A549 (cell line): ENCODE data around the gene LY6G6C. TPM values are rescaled to one million over a fixed set of nuclear protein-coding genes. Genes with fewer than 3 reads are reported as not detected.

Experiments
- ATAC-seq, 2 experiments: fragments of 200-7000 bp in 1 of 2; fragments of >200 bp in 1 of 2; cut with Nextera tagmentation in 1 of 2; cut with Tn5 transposase in 1 of 2; 3 replicates each; pipeline versions ENCODE4 v1.8.0 to v1.9.1; 2018 to 2020; ENCODE audit warnings: mild to moderate bottlenecking in 1 of 2, moderate library complexity in 1 of 2
- CTCF ChIA-PET: fragments of 300-600 bp; sonication (Branson Sonifier 250); formaldehyde crosslinking; extraction: SDS; loops from one replicate; lab custom pipeline; 2021; ENCODE audit warnings: antibody characterized with exemption, inconsistent platforms; lab: Yijun Ruan, JAX
- POLR2A ChIA-PET: fragments of 350-600 bp; formaldehyde crosslinking; extraction: SDS; loops from one replicate; lab custom pipeline; 2021; ENCODE audit warnings: antibody characterized with exemption, inconsistent platforms; lab: Yijun Ruan, JAX
- DNase-seq, 2 experiments: peaks; one replicate each; pipeline versions ENCODE4 v3.0.0 to v3.0.0-alpha.2; 2011 to 2016; ENCODE audit warnings: low read depth in 1 of 2, low spot score in 1 of 2
- FAIRE-seq: peaks from 2 replicates; lab custom pipeline; 2011; peaks lifted over from hg19 to GRCh38; lab: Jason Lieb, UNC
- H3K27ac ChIP-seq, 2 experiments: fragments of >200 bp; sonication (Bioruptor Twin); formaldehyde crosslinking; 3 replicates each; pipeline ENCODE4 v1.5.1; 2016 to 2017
- H3K4me1 ChIP-seq: fragments of >200 bp; sonication (Bioruptor Twin); formaldehyde crosslinking; 3 replicates; pipeline ENCODE4 v1.6.1; 2016
- H3K4me2 ChIP-seq: fragments of >200 bp; sonication (Bioruptor Twin); formaldehyde crosslinking; 3 replicates; pipeline ENCODE4 v1.6.1; 2016
- H3K4me3 ChIP-seq: fragments of >200 bp; sonication (Bioruptor Twin); formaldehyde crosslinking; 3 replicates; pipeline ENCODE4 v1.5.1; 2016
- H3K9me3 ChIP-seq: fragments of >200 bp; sonication (Bioruptor Twin); formaldehyde crosslinking; 3 replicates; pipeline ENCODE4 v1.6.1; 2016
- BCL3 ChIP-seq: fragments of >200 bp; sonication (Bioruptor Twin); formaldehyde crosslinking; IDR thresholded peaks from 3 replicates; pipeline ENCODE4 v1.6.1; 2016
- CBX2 ChIP-seq: fragments of 200-600 bp; sonication (generic); IDR thresholded peaks from 2 replicates; pipeline ENCODE4 v1.6.1; 2016; ENCODE audit warnings: low read depth, mild to moderate bottlenecking, borderline replicate concordance
- CHD4 ChIP-seq: fragments of 200-600 bp; sonication (generic); IDR thresholded peaks from 2 replicates; pipeline ENCODE4 v1.6.1; 2016; ENCODE audit warnings: antibody characterized with exemption, mild to moderate bottlenecking, borderline replicate concordance
- E2F6 ChIP-seq: IDR thresholded peaks from 2 replicates; pipeline ENCODE4 v1.6.1; 2012; ENCODE audit warnings: low read depth, borderline replicate concordance
- EHF ChIP-seq: fragments of 250-450 bp; sonication (Bioruptor Pico); IDR thresholded peaks from 2 replicates; pipeline ENCODE4 v1.5.0; 2020; ENCODE audit warnings: mild to moderate bottlenecking
- EHMT2 ChIP-seq: fragments of 200-600 bp; sonication (generic); IDR thresholded peaks from 2 replicates; pipeline ENCODE4 v1.6.1; 2016; ENCODE audit warnings: antibody characterized with exemption, low read depth, mild to moderate bottlenecking, moderate library complexity
- ELK1 ChIP-seq: fragments of 150-350 bp; IDR thresholded peaks from 2 replicates; pipeline ENCODE4 v1.6.1; 2014; ENCODE audit warnings: low read depth, mild to moderate bottlenecking, low read length
- ESRRA ChIP-seq: fragments of 150-350 bp; IDR thresholded peaks from 2 replicates; pipeline ENCODE4 v1.6.1; 2014; ENCODE audit warnings: mild to moderate bottlenecking, low read length, borderline replicate concordance
- FOSB ChIP-seq: fragments of 250-450 bp; sonication (Bioruptor Pico); IDR thresholded peaks from 2 replicates; pipeline ENCODE4 v1.5.0; 2020; ENCODE audit warnings: mild to moderate bottlenecking, moderate library complexity
- FOSL2 ChIP-seq, 2 experiments: fragments of 450-650 bp in 1 of 2; fragments of >200 bp in 1 of 2; sonication (Bioruptor Twin) in 1 of 2; formaldehyde crosslinking; IDR thresholded peaks; 2 replicates each; pipeline versions ENCODE4 v1.5.0 to v1.6.1; 2016 to 2020; ENCODE audit warnings: mild to moderate bottlenecking in 1 of 2, moderate library complexity in 1 of 2
- HOXA7 ChIP-seq: fragments of 250-450 bp; sonication (Bioruptor Pico); IDR thresholded peaks from 2 replicates; pipeline ENCODE4 v1.5.0; 2020; ENCODE audit warnings: mild to moderate bottlenecking, moderate library complexity
- JUNB ChIP-seq: fragments of >200 bp; sonication (Bioruptor Twin); formaldehyde crosslinking; IDR thresholded peaks from 2 replicates; pipeline ENCODE4 v1.6.1; 2016
- MAFK ChIP-seq: fragments of 450-650 bp; IDR thresholded peaks from 2 replicates; pipeline ENCODE4 v1.6.1; 2014; ENCODE audit not compliant: partially characterized antibody
- MAX ChIP-seq: IDR thresholded peaks from 2 replicates; pipeline ENCODE4 v1.6.1; 2012
- MYC ChIP-seq: IDR thresholded peaks from 2 replicates; pipeline ENCODE4 v1.6.1; 2012; ENCODE audit warnings: mild to moderate bottlenecking, inconsistent platforms, low read length, improper control_type of control experiment, borderline replicate concordance
- NR3C1 ChIP-seq: fragments of >200 bp; sonication (Bioruptor Twin); formaldehyde crosslinking; IDR thresholded peaks from 3 replicates; pipeline ENCODE4 v1.6.1; 2017
- RARB ChIP-seq: fragments of 250-450 bp; sonication (Bioruptor Pico); IDR thresholded peaks from 2 replicates; pipeline ENCODE4 v1.8.0; 2021; ENCODE audit warnings: mild to moderate bottlenecking, moderate library complexity
- RNF2 ChIP-seq: fragments of 200-600 bp; sonication (generic); IDR thresholded peaks from 2 replicates; pipeline ENCODE4 v1.6.1; 2016; ENCODE audit warnings: low read depth, mild to moderate bottlenecking, antibody characterized with exemption, moderate library complexity, borderline replicate concordance
- TFCP2L1 ChIP-seq: fragments of 250-450 bp; sonication (Bioruptor Pico); IDR thresholded peaks from 2 replicates; pipeline ENCODE4 v1.5.0; 2021; ENCODE audit warnings: mild to moderate bottlenecking
- USF2 ChIP-seq: fragments of 450-650 bp; IDR thresholded peaks from 2 replicates; pipeline ENCODE4 v1.6.1; 2014; ENCODE audit warnings: antibody characterized with exemption
- ZC3H11A ChIP-seq: fragments of 450-650 bp; IDR thresholded peaks from 2 replicates; pipeline ENCODE4 v1.6.1; 2014; ENCODE audit warnings: antibody characterized with exemption, mild to moderate bottlenecking
- ZFP36 ChIP-seq: fragments of 450-650 bp; IDR thresholded peaks from 2 replicates; pipeline ENCODE4 v1.6.1; 2014; ENCODE audit warnings: borderline replicate concordance; ENCODE audit not compliant: partially characterized antibody
- ZSCAN20 ChIP-seq: fragments of 250-450 bp; sonication (Bioruptor Pico); IDR thresholded peaks from 2 replicates; pipeline ENCODE4 v1.8.0; 2022; ENCODE audit warnings: mild to moderate bottlenecking, moderate library complexity
- WGBS: methylation state at CpG from one replicate; pipeline ENCODE4 v1.1.6; 2017; ENCODE audit errors: missing lambda C conversion rate; 5-methylcytosine and 5-hydroxymethylcytosine counted together
- polyA plus RNA-seq, 4 experiments: library from polyadenylated mRNA; depleted of rRNA in 3 of 4; stranded (reverse); fragments of >200 nt; fragmentation: RNase III in 1 of 4; extraction: RNeasy Plus Mini Kit Qiagen cat#74134 plus additional on column Dnase treatment in 1 of 4; gene quantifications; 2 replicates in 3 of 4; 3 replicates in 1 of 4; pipeline ENCODE4 v1.2.3, GENCODE V29; 2011 to 2017

Gene LY6G6C
- polyA plus RNA-seq, 2 of the 4 experiments (the other 2 are of a cell fraction): 0.08 to 0.21 TPM

- CTCF ChIA-PET: interaction anchor here (0.9 to 1.7 kb wide), 4 partner anchors 9 to 29 kb away, joined by 3 to 5 read pairs (median 4); partner anchors contain the start of gene VWA7
- no peak for FAIRE-seq
- no peaks in the 10 kb centered on the region for H3K9me3 ChIP-seq
- no peak overlapping the region for H3K4me3 ChIP-seq
- no peaks in the 10 kb centered on the region for H3K4me1 ChIP-seq
- no peak overlapping the region for H3K27ac ChIP-seq
- WGBS: 58% methylated on average over 6 of the region's 6 CpGs
- TF ChIP-seq FOSB (CRISPR knock-in tag): no peak
- no peak for TF ChIP-seq ESRRA
- no peak for TF ChIP-seq MAX
- TF ChIP-seq USF2: no peak
- no peak for TF ChIP-seq ZFP36
- no peak for TF ChIP-seq EHMT2
- no peak for TF ChIP-seq BCL3
- no peak for TF ChIP-seq E2F6
- TF ChIP-seq JUNB: no peak
- no peak for TF ChIP-seq RNF2
- no peak for TF ChIP-seq HOXA7
- no peak for ATAC-seq
- H3K4me2 ChIP-seq: no peak overlapping the region
- DNase-seq: no peak
- POLR2A ChIA-PET: no interaction called here
These were observed 45.6 kb upstream of the LY6G6C start for GRCh38 chr6:31767096-31767645.

- TF ChIP-seq CHD4 (no peak), CBX2 (no peak), ZSCAN20 (no peak), RARB (CRISPR knock-in tag) (no peak)
- TF ChIP-seq, all 56 proteins: peak for 0
- POLR2A ChIA-PET: no interaction called here
- Histone ChIP-seq H3K4me2 (no peak overlapping the region), H3K27ac (no peak overlapping the region), H3K4me1 (no peaks in the 10 kb centered on the region), H3K9me3 (no peaks in the 10 kb centered on the region), H3K4me3 (no peak overlapping the region)
- ATAC-seq (no peak), FAIRE-seq (no peak), DNase-seq (no peak)
- WGBS: 88% methylated on average over 23 of the region's 42 CpGs
- CTCF ChIA-PET: interaction anchor here (0.7 to 1.7 kb wide), 6 partner anchors 9 to 36 kb away, joined by 3 to 6 read pairs (median 4); partner anchors contain the start of genes DDAH2 and VWA7
These were observed 44.6 kb upstream of the LY6G6C start for GRCh38 chr6:31765910-31766794.

GRCh38 chr6:31765559-31765909 is 44.0 kb upstream of the LY6G6C start:
- no peak overlapping the region for H3K4me2 ChIP-seq
- 90% methylated on average over 9 of the region's 9 CpGs for WGBS
- DNase-seq: no peak
- no peak overlapping the region for H3K4me3 ChIP-seq
- no peak for ATAC-seq
- CTCF ChIA-PET: interaction anchor here (1.5 to 1.6 kb wide), 2 partner anchors 9 to 36 kb away, joined by 4 to 6 read pairs; partner anchors contain the start of gene DDAH2
- no peaks in the 10 kb centered on the region for H3K9me3 ChIP-seq
- FAIRE-seq: no peak
- no peaks in the 10 kb centered on the region for H3K4me1 ChIP-seq
- POLR2A ChIA-PET: no interaction called here
- H3K27ac ChIP-seq: no peak overlapping the region
- TF ChIP-seq USF2 (no peak), MAFK (no peak), EHF (CRISPR knock-in tag) (no peak), NR3C1 (no peak), TFCP2L1 (CRISPR knock-in tag) (no peak), FOSL2 (IDR thresholded peaks at IDR 0.05) (no peak), FOSL2 (CRISPR knock-in tag; IDR thresholded peaks at IDR 0.05) (no peak), HOXA7 (no peak), ELK1 (no peak), MYC (no peak), ZC3H11A (no peak)
